Astrocyte (in vitro differentiated cells and primary cell): ENCODE measurements around the gene C1orf21. TPM values are rescaled to one million over a fixed set of nuclear protein-coding genes. Genes with fewer than 3 reads are reported as not detected.

Experiments
- DNase-seq: peaks from one replicate; pipeline ENCODE4 v3.0.0-alpha.2; 2010; ENCODE audit warnings: low read depth
- FAIRE-seq: peaks from 2 replicates; lab custom pipeline; 2011; peaks lifted over from hg19 to GRCh38; lab: Jason Lieb, UNC
- H2AFZ ChIP-seq: 2 replicates; pipeline ENCODE4 v1.6.0; 2012; ENCODE audit warnings: low read depth, low read length, inconsistent platforms
- H3K27ac ChIP-seq: 2 replicates; pipeline ENCODE4 v1.5.1; 2011; ENCODE audit warnings: low read depth, low read length, inconsistent platforms
- H3K27me3 ChIP-seq: 2 replicates; pipeline ENCODE4 v1.6.0; 2011; ENCODE audit warnings: low read length, inconsistent platforms; ENCODE audit not compliant: insufficient read depth
- H3K36me3 ChIP-seq: 2 replicates; pipeline ENCODE4 v1.5.1; 2011; ENCODE audit warnings: low read length, inconsistent platforms; ENCODE audit not compliant: insufficient read depth
- H3K4me1 ChIP-seq: 2 replicates; pipeline ENCODE4 v1.5.1; 2011; ENCODE audit warnings: low read length, inconsistent platforms; ENCODE audit not compliant: insufficient read depth
- H3K4me2 ChIP-seq: 2 replicates; pipeline ENCODE4 v1.6.0; 2012; ENCODE audit warnings: low read length, inconsistent platforms
- H3K4me3 ChIP-seq: 2 replicates; pipeline ENCODE4 v1.5.1; 2011; ENCODE audit warnings: low read depth, mild to moderate bottlenecking, low read length, inconsistent platforms; ENCODE audit not compliant: insufficient read depth
- H3K79me2 ChIP-seq: 2 replicates; pipeline ENCODE4 v1.6.0; 2012; ENCODE audit warnings: mild to moderate bottlenecking, low read length, inconsistent platforms; ENCODE audit not compliant: insufficient read depth
- H3K9ac ChIP-seq: 2 replicates; pipeline ENCODE4 v1.6.0; 2012; ENCODE audit warnings: mild to moderate bottlenecking, low read length, inconsistent platforms
- H3K9me3 ChIP-seq: 2 replicates; pipeline ENCODE4 v1.5.1; 2012; ENCODE audit warnings: low read depth, mild to moderate bottlenecking, low read length, inconsistent platforms; ENCODE audit not compliant: insufficient read depth
- H4K20me1 ChIP-seq: 2 replicates; pipeline ENCODE4 v1.6.0; 2012; ENCODE audit warnings: low read length, inconsistent platforms; ENCODE audit not compliant: insufficient read depth
- H3K27ac Mint-ChIP-seq: one replicate; pipeline ENCODE4 v1.8.0; 2021; ENCODE audit warnings: mild to moderate bottlenecking, mixed read lengths; ENCODE audit not compliant: unreplicated experiment
- H3K27me3 Mint-ChIP-seq: one replicate; pipeline ENCODE4 v1.8.0; 2021; ENCODE audit warnings: low read depth, mixed read lengths; ENCODE audit not compliant: unreplicated experiment
- H3K36me3 Mint-ChIP-seq: one replicate; pipeline ENCODE4 v1.8.0; 2021; ENCODE audit warnings: low read depth, mixed read lengths; ENCODE audit not compliant: unreplicated experiment
- H3K4me1 Mint-ChIP-seq: one replicate; pipeline ENCODE4 v1.8.0; 2021; ENCODE audit warnings: low read depth, mixed read lengths; ENCODE audit not compliant: unreplicated experiment
- H3K4me3 Mint-ChIP-seq: one replicate; pipeline ENCODE4 v1.8.0; 2021; ENCODE audit warnings: mild to moderate bottlenecking, moderate library complexity, mixed read lengths; ENCODE audit not compliant: unreplicated experiment
- H3K9me3 Mint-ChIP-seq: one replicate; pipeline ENCODE4 v1.8.0; 2021; ENCODE audit warnings: mild to moderate bottlenecking, mixed read lengths; ENCODE audit not compliant: unreplicated experiment
- CTCF ChIP-seq: IDR thresholded peaks from 2 replicates; pipeline ENCODE4 v1.5.1; 2011; ENCODE audit warnings: low read depth, mild to moderate bottlenecking, inconsistent platforms, low read length, moderate library complexity; ENCODE audit not compliant: insufficient read depth
- EZH2 ChIP-seq: IDR thresholded peaks from 2 replicates; pipeline ENCODE4 v1.6.1; 2012; ENCODE audit warnings: mild to moderate bottlenecking, low read length, inconsistent platforms; ENCODE audit not compliant: insufficient read depth
- total RNA-seq: library from RNA; stranded (reverse); gene quantifications from 2 replicates; pipeline ENCODE4 v1.2.1, GENCODE V29; 2021

C1orf21 gene
- total RNA-seq, 1 donor from 2014 or later = 15.1 TPM

GRCh38 chr1:184634296-184634695 is 247.5 kb downstream of the C1orf21 start:
- H3K4me1 ChIP-seq = no peaks in the 10 kb centered on the region
- no peak overlapping the region for H3K9ac ChIP-seq
- DNase-seq (no peak), FAIRE-seq (no peak)
- no peaks in the 10 kb centered on the region for H3K9me3 ChIP-seq
- no peaks in the 10 kb centered on the region for H3K27me3 ChIP-seq
- Mint-ChIP-seq H3K27ac (no peak overlapping the region), H3K9me3 (peaks cover 3% of the 10 kb centered on the region), H3K4me3 (no peak overlapping the region), H3K36me3 (peaks cover 6% of the 10 kb centered on the region), H3K4me1 (peaks cover 1% of the 10 kb centered on the region), H3K27me3 (no peaks in the 10 kb centered on the region)
- no peak overlapping the region for H3K4me2 ChIP-seq
- H2AFZ ChIP-seq = no peak overlapping the region
- TF ChIP-seq CTCF = no peak
- no peaks in the 10 kb centered on the region for H3K36me3 ChIP-seq
- no peaks in the 10 kb centered on the region for H3K79me2 ChIP-seq
- H3K27ac ChIP-seq = no peak overlapping the region
- H3K4me3 ChIP-seq = no peak overlapping the region
- H4K20me1 ChIP-seq = no peaks in the 10 kb centered on the region

- Histone ChIP-seq H3K9ac (no peak overlapping the region), H3K27ac (no peak overlapping the region), H3K79me2 (no peaks in the 10 kb centered on the region), H3K36me3 (no peaks in the 10 kb centered on the region), H3K4me3 (no peak overlapping the region), H3K4me1 (no peaks in the 10 kb centered on the region), H3K4me2 (no peak overlapping the region), H3K27me3 (no peaks in the 10 kb centered on the region), H2AFZ (no peak overlapping the region), H3K9me3 (no peaks in the 10 kb centered on the region), H4K20me1 (no peaks in the 10 kb centered on the region)
- peaks cover 3% of the 10 kb centered on the region for H3K9me3 Mint-ChIP-seq
- peaks cover 1% of the 10 kb centered on the region for H3K4me1 Mint-ChIP-seq
- no peak overlapping the region for H3K4me3 Mint-ChIP-seq
- H3K27ac Mint-ChIP-seq = no peak overlapping the region
- TF ChIP-seq EZH2 (no peak), CTCF (no peak)
- FAIRE-seq (no peak), DNase-seq (no peak)
- peaks cover 3% of the 10 kb centered on the region for H3K36me3 Mint-ChIP-seq
- H3K27me3 Mint-ChIP-seq = peaks cover 1% of the 10 kb centered on the region
These were observed 248.6 kb downstream of the C1orf21 start for GRCh38 chr1:184635347-184635979.

GRCh38 chr1:184635980-184636431 is 249.2 kb downstream of the C1orf21 start:
- H3K4me1 Mint-ChIP-seq = peaks cover 1% of the 10 kb centered on the region
- peaks cover 3% of the 10 kb centered on the region for H3K9me3 Mint-ChIP-seq
- TF ChIP-seq EZH2 = no peak
- no peak for TF ChIP-seq CTCF

More at GRCh38 chr1:184635980-184636431, 249.2 kb downstream of the C1orf21 start:
- Histone ChIP-seq H2AFZ (no peak overlapping the region), H3K27ac (no peak overlapping the region), H3K4me2 (no peak overlapping the region), H3K9me3 (no peaks in the 10 kb centered on the region), H4K20me1 (no peaks in the 10 kb centered on the region), H3K27me3 (no peaks in the 10 kb centered on the region), H3K4me1 (no peaks in the 10 kb centered on the region), H3K9ac (no peak overlapping the region), H3K36me3 (no peaks in the 10 kb centered on the region), H3K79me2 (no peaks in the 10 kb centered on the region), H3K4me3 (no peak overlapping the region)
- Mint-ChIP-seq H3K36me3 (peaks cover 2% of the 10 kb centered on the region), H3K4me3 (no peak overlapping the region), H3K27ac (no peak overlapping the region), H3K27me3 (peaks cover 7% of the 10 kb centered on the region)
- DNase-seq (no peak), FAIRE-seq (no peak)
